HG03571 (cell line): ENCODE data around the gene ASCL5.

Experiments used
- ATAC-seq: cut with Tn5 transposase; IDR thresholded peaks from one replicate; pipeline ENCODE4 v1.9.1; 2021; ENCODE audit not compliant: unreplicated experiment

ASCL5 gene

GRCh38 chr1:201111672-201112071, 15.3 kb downstream of the ASCL5 start:
- no peak for ATAC-seq

- no peak for ATAC-seq
These were observed 15.8 kb downstream of the ASCL5 start for GRCh38 chr1:201111156-201111555.

DNA sequence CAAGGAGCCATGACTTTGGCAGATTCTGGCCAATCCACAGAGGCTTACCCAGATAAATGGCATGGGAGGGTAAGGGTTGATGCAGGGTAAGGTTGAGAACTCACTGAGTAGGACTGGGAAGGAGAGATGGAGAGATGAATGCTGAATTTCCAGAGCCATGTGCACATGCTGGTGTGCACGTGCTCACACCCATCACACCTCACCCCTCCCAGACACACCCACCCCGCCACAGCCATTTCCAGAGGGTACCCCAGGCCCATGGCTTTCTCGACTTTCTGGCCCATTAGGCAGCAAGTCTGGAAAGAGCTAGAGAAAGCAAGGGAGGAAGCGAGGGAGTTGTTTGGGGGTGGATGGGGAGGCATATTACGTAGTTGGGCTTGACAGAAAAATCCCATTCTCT, 16.4 kb downstream of the ASCL5 start:
- no peak for ATAC-seq

DNA sequence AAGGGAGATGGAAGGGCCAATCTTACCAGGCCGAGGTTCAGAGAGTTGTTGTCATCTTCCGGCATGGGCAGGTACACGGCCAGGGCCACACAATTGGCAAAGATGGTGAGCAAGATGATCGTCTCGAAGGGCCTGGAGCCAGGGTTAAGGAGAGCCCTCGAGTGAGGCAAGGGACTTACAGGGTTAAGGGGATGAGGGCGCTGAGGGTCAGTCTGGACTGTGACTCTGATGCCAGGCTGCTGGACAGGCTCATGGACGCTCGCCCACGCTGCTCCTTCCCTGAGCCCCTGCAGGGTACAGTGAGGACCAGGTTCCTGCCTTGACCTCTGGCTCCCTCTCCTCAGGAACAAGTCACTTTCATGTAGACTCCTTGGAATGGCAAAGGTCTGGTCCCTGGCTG, 16.8 kb downstream of the ASCL5 start:
- ATAC-seq: no peak

GRCh38 chr1:201109651-201110050, 17.3 kb downstream of the ASCL5 start:
- no peak for ATAC-seq

DNA sequence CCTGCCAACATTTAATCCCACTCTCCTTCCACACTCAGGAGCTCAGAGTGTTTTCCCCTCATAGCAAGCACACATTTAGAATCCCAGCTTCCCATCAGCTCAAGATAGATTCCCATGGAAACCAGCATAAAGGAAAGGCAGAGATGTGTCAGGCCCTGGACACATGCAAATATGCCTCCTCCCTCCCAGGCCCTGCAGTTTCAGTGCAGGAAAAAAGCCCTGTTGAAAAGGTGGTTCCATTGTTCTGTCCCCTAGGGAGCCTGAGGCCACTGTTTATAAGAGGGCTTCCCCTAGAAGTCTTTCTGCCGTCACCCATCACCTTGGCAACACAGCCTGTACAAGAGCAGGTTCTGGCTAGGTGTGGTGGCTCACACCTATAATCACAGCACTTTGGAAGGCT, 18.4 kb downstream of the ASCL5 start:
- ATAC-seq: no peak

GRCh38 chr1:201105688-201106087, 21.3 kb downstream of the ASCL5 start:
- no peak for ATAC-seq

- no peak for ATAC-seq
These were observed 22.8 kb downstream of the ASCL5 start for GRCh38 chr1:201104141-201104540.

DNA sequence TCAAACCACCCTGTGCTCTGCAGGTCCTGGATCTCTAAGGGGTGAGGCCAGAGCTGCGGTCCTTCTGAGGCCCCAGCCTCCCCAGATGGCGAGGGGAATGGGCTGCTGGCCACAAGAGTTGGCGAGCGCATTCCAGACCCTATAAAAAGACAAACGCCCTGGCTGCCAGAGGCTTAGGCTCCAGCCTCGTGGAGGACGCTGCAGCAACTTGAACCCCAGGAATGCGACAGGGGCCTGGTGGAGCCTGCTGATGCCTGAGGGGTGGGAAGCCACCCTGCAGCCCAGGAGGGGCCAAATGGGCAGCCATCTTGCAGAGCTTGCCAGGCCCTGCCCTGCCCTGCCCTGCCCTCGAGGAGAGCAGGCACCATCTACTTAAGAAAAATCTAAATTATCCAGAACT, 23.3 kb downstream of the ASCL5 start:
- no peak for ATAC-seq

GRCh38 chr1:201100169-201100930, 26.6 kb downstream of the ASCL5 start:
- no peak for ATAC-seq

GRCh38 chr1:201098992-201099677, 27.8 kb downstream of the ASCL5 start:
- ATAC-seq: no peak

DNA sequence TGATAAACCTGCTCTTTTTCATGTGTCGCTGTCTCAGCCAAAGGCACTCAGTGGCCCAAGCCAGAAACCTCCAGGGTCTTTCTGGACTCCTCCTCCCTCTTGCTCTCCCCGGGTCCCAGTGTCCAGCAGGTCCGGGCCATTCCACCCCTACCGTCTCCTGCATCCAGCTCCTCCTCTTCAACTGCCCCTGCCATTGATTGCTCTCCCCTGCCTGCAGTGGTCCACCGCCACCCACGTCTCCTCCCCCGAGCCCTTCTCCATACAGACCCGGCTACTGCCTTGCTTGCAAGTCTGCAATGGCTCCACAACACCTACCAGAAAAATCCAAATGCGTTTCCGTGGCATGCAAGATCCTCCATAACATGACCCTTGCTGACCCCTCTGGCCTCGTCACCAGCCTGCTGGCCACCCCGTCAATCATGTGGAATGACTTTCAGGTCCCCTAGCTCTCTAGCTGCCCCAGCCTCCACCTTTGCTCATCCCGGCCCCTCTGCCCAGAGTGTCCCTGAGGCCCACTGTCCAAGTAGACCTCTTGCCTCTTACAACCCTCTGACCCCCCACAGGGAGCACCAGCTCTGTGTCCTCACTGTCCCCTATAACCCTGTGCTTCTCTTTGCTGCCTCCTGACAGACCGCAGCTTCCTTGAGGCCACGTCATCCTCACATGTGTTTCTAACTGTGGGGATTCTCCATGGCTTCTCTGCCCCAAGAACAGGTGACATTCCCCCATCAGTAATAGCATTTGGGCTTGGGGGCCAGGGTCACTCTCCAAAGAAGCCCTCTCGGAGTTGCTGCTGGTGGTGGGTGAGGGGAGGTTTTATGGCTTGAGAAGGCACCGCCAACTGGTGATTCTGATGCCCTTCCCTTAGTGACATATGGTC, 29.8 kb downstream of the ASCL5 start:
- ATAC-seq: no peak

- no peak for ATAC-seq
These were observed 30.9 kb downstream of the ASCL5 start for GRCh38 chr1:201096041-201096461.

- no peak for ATAC-seq
These were observed 31.4 kb downstream of the ASCL5 start for GRCh38 chr1:201095581-201095980.

GRCh38 chr1:201094832-201095231, 32.2 kb downstream of the ASCL5 start:
- no peak for ATAC-seq

GRCh38 chr1:201093962-201094361, 33.0 kb downstream of the ASCL5 start:
- ATAC-seq: no peak

GRCh38 chr1:201093561-201093960, 33.4 kb downstream of the ASCL5 start:
- no peak for ATAC-seq

DNA sequence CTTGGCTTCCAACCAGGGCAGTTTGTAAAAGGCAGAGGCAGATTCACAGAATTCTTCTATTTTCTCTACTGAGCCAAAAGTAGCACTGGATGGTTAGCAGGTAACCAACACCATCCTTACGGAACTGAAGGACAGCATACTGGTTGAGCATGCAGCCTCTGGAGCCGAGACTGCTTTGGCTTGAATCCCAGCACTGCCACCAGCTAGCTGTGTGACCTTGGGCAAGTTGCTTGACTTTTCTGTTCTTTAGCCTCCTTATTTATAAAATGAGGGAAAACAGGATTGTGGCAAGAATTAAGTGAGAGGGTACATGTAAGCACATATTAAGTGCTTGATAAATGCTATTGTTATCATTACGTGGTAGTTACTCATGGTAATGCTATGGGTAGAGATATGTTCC, 34.2 kb downstream of the ASCL5 start:
- no peak for ATAC-seq

DNA sequence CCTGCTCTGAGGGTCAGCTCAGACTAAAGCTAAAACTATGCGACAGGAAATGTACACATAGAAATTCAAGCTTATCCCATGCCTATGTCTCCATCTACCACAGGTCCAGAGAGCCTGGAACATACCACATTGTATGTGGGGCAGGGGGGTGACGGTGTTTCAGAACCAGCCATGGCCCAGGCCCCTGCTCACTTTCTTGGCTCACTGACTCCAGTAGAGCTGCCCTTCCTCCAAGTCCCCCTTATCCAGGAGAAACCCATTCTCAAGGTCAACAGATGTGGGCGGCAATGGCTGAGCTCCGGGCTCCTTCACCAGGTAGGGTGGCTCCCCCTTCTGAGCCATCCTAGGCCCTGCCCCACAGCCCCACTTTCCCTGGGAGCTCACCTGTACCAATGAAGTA, 35.7 kb downstream of the ASCL5 start:
- no peak for ATAC-seq

- no peak for ATAC-seq
These were observed 36.4 kb downstream of the ASCL5 start for GRCh38 chr1:201090541-201090940.

- no peak for ATAC-seq
These were observed 37.4 kb downstream of the ASCL5 start for GRCh38 chr1:201089596-201089995.
